H1 (cell line): ENCODE measurements around the gene ARG2. TPM values are rescaled to one million over a fixed set of nuclear protein-coding genes. Genes with fewer than 3 reads are reported as not detected.

Experiments used
- CTCF ChIA-PET: fragments of 300-600 bp; sonication (Branson Sonifier 250); formaldehyde crosslinking; loops from one replicate; lab custom pipeline; 2021; ENCODE audit not compliant: partially characterized antibody; lab: Charles Lee
- POLR2A ChIA-PET: fragments of 300-600 bp; sonication (Branson Sonifier 250); formaldehyde crosslinking; loops from one replicate; lab custom pipeline; 2021; ENCODE audit warnings: inconsistent platforms; ENCODE audit not compliant: partially characterized antibody; lab: Charles Lee
- DNase-seq, 2 experiments: peaks; one replicate each; pipeline versions ENCODE4 v3.0.0 to v3.0.0-alpha.2; 2010 to 2022; ENCODE audit warnings: low spot score in 2 of 2, low read depth in 1 of 2, mixed read lengths in 1 of 2
- FAIRE-seq: peaks from 2 replicates; lab custom pipeline; 2011; peaks lifted over from hg19 to GRCh38; lab: Jason Lieb, UNC
- H2AFZ ChIP-seq: 2 replicates; pipeline ENCODE4 v1.8.1; 2012; ENCODE audit warnings: low read length, inconsistent platforms
- H2AK5ac ChIP-seq: 2 replicates; pipeline ENCODE4 v1.6.1; 2013; ENCODE audit warnings: low read depth, low read length
- H2BK120ac ChIP-seq: replicated peaks from 2 replicates; pipeline ENCODE3; 2013; ENCODE audit warnings: low read depth, low read length, inconsistent platforms
- H2BK12ac ChIP-seq: 2 replicates; pipeline ENCODE4 v1.6.1; 2013; ENCODE audit warnings: low read depth, low read length
- H2BK15ac ChIP-seq: 2 replicates; pipeline ENCODE4 v1.6.1; 2013; ENCODE audit warnings: low read length
- H2BK20ac ChIP-seq: 2 replicates; pipeline ENCODE4 v1.6.1; 2013; ENCODE audit warnings: low read length
- H2BK5ac ChIP-seq: 2 replicates; pipeline ENCODE4 v1.6.1; 2013; ENCODE audit warnings: low read depth, low read length
- H3K14ac ChIP-seq: 2 replicates; pipeline ENCODE4 v1.6.1; 2013; ENCODE audit warnings: inconsistent platforms; ENCODE audit not compliant: insufficient read length
- H3K18ac ChIP-seq: 2 replicates; pipeline ENCODE4 v1.6.1; 2013; ENCODE audit warnings: low read length; ENCODE audit errors: extremely low read depth
- H3K23ac ChIP-seq: 2 replicates; pipeline ENCODE4 v1.6.1; 2013; ENCODE audit warnings: inconsistent platforms; ENCODE audit not compliant: insufficient read length
- H3K23me2 ChIP-seq: 2 replicates; pipeline ENCODE4 v1.6.1; 2013; ENCODE audit warnings: low read depth, low read length
- H3K27ac ChIP-seq: 2 replicates; pipeline ENCODE4 v1.6.1; 2011; ENCODE audit warnings: low read depth, low read length, inconsistent platforms
- H3K27me3 ChIP-seq, 4 experiments: replicated peaks in 1 of 4; 1 replicate in 1 of 4; 2 replicates in 3 of 4; pipeline versions ENCODE4 v1.6.1 to v1.8.1; 2011 to 2013; ENCODE audit warnings: low read length in 3 of 4, mild to moderate bottlenecking in 3 of 4, inconsistent platforms in 2 of 4, mixed read lengths in 2 of 4, moderate library complexity in 1 of 4; ENCODE audit not compliant: control insufficient read depth in 3 of 4, insufficient read depth in 3 of 4; ENCODE audit errors: extremely low read depth in 1 of 4
- H3K36me3 ChIP-seq, 4 experiments: 2 replicates each; pipeline versions ENCODE4 v1.6.1 to v1.8.1; 2011 to 2013; ENCODE audit warnings: mild to moderate bottlenecking in 4 of 4, low read length in 3 of 4, moderate library complexity in 2 of 4, control low read depth in 1 of 4, inconsistent platforms in 1 of 4; ENCODE audit not compliant: insufficient read depth in 4 of 4, control insufficient read depth in 2 of 4
- H3K4ac ChIP-seq: replicated peaks from 2 replicates; pipeline ENCODE3; 2013; ENCODE audit warnings: low read length, low read depth, mixed read lengths, inconsistent platforms; ENCODE audit not compliant: insufficient read length
- H3K4me1 ChIP-seq, 4 experiments: replicated peaks in 1 of 4; 1 replicate in 1 of 4; 2 replicates in 3 of 4; pipeline versions ENCODE4 v1.6.1 to v1.8.1; 2011 to 2013; ENCODE audit warnings: low read length in 3 of 4, inconsistent platforms in 2 of 4, mixed read lengths in 1 of 4; ENCODE audit not compliant: insufficient read depth in 4 of 4, control insufficient read depth in 3 of 4
- H3K4me2 ChIP-seq, 2 experiments: 2 replicates each; pipeline versions ENCODE4 v1.6.1 to v1.8.1; 2011 to 2013; ENCODE audit warnings: low read depth in 2 of 2, low read length in 2 of 2, control low read depth in 1 of 2, inconsistent platforms in 1 of 2, mild to moderate bottlenecking in 1 of 2; ENCODE audit not compliant: insufficient read depth in 1 of 2
- H3K4me3 ChIP-seq, 4 experiments: fragments of 200-600, 300-600 bp in 1 of 4; sonication (generic), shearing (Covaris generic), sonication (Bioruptor Twin) in 1 of 4; 2 replicates each; pipeline versions ENCODE4 v1.5.1 to v1.8.1; 2011 to 2016; ENCODE audit warnings: low read length in 4 of 4, low read depth in 3 of 4, control low read depth in 2 of 4, inconsistent platforms in 2 of 4, mild to moderate bottlenecking in 2 of 4, mixed read lengths in 1 of 4, moderate library complexity in 1 of 4; ENCODE audit not compliant: insufficient read depth in 2 of 4; ENCODE audit errors: extremely low read depth in 1 of 4
- H3K56ac ChIP-seq: replicated peaks from 2 replicates; pipeline ENCODE3; 2013; ENCODE audit warnings: low read depth, mild to moderate bottlenecking, mixed read lengths, low read length, inconsistent platforms; ENCODE audit not compliant: insufficient read length
- H3K79me1 ChIP-seq: 2 replicates; pipeline ENCODE4 v1.6.1; 2013; ENCODE audit warnings: low read depth, low read length, control low read depth
- H3K79me2 ChIP-seq, 2 experiments: 2 replicates each; pipeline versions ENCODE4 v1.6.1 to v1.8.1; 2012 to 2013; ENCODE audit warnings: low read length in 2 of 2, mild to moderate bottlenecking in 2 of 2, inconsistent platforms in 1 of 2; ENCODE audit not compliant: insufficient read depth in 2 of 2, control insufficient read depth in 1 of 2
- H3K9ac ChIP-seq, 4 experiments: replicated peaks in 1 of 4; 1 replicate in 1 of 4; 2 replicates in 3 of 4; pipeline versions ENCODE4 v1.6.1 to v1.8.1; 2011 to 2013; ENCODE audit warnings: low read depth in 3 of 4, low read length in 3 of 4, control low read depth in 2 of 4, mild to moderate bottlenecking in 2 of 4, moderate library complexity in 2 of 4, inconsistent platforms in 1 of 4; ENCODE audit errors: extremely low read depth in 1 of 4
- H3K9me3 ChIP-seq, 2 experiments: 2 replicates each; pipeline versions ENCODE4 v1.6.1 to v1.8.1; 2012 to 2013; ENCODE audit warnings: mild to moderate bottlenecking in 2 of 2, moderate library complexity in 2 of 2, control low read depth in 1 of 2, inconsistent platforms in 1 of 2, low read depth in 1 of 2, low read length in 1 of 2, mixed read lengths in 1 of 2; ENCODE audit not compliant: insufficient read depth in 2 of 2
- H4K20me1 ChIP-seq, 2 experiments: replicated peaks in 1 of 2; 2 replicates each; pipeline versions ENCODE3 to v1.8.1; 2011 to 2013; ENCODE audit warnings: inconsistent platforms in 2 of 2, low read length in 2 of 2, mild to moderate bottlenecking in 1 of 2; ENCODE audit not compliant: insufficient read depth in 2 of 2, control insufficient read depth in 1 of 2
- H4K5ac ChIP-seq: 2 replicates; pipeline ENCODE4 v1.6.1; 2013; ENCODE audit warnings: low read length, low read depth, mixed read lengths, inconsistent platforms; ENCODE audit not compliant: insufficient read length
- H4K8ac ChIP-seq: 2 replicates; pipeline ENCODE4 v1.8.0; 2013; ENCODE audit warnings: mild to moderate bottlenecking, moderate library complexity, low read length, inconsistent platforms; ENCODE audit not compliant: insufficient read depth; ENCODE audit errors: extremely low read depth
- H4K91ac ChIP-seq: replicated peaks from 2 replicates; pipeline ENCODE3; 2013; ENCODE audit warnings: low read length, mixed read lengths, inconsistent platforms; ENCODE audit not compliant: insufficient read length
- CHD2 ChIP-seq: IDR thresholded peaks from 2 replicates; pipeline ENCODE4 v1.6.1; 2012; ENCODE audit warnings: low read length, improper control_type of control experiment
- EZH2 ChIP-seq: fragments of 200-600 bp; sonication (generic); IDR thresholded peaks from 2 replicates; pipeline ENCODE4 v1.7.1; 2012; ENCODE audit warnings: low read depth, mild to moderate bottlenecking, moderate library complexity, low read length, inconsistent platforms; ENCODE audit not compliant: severe bottlenecking
- HDAC2 ChIP-seq, 2 experiments: fragments of 300-600 bp in 1 of 2; sonication (generic) in 1 of 2; IDR thresholded peaks; 2 replicates each; pipeline ENCODE4 v1.6.1; 2011 to 2012; ENCODE audit warnings: low read depth in 2 of 2, low read length in 2 of 2, mild to moderate bottlenecking in 2 of 2, moderate library complexity in 2 of 2, borderline replicate concordance in 1 of 2, inconsistent platforms in 1 of 2
- whole genome bisulfite sequencing, 2 experiments: shearing (Covaris generic) in 1 of 2; methylation state at CpG; one replicate each; pipeline versions ENCODE4 v1.1.6 to v1.1.7; 2013 to 2015; ENCODE audit warnings: low lambda C conversion rate in 2 of 2, mixed read lengths in 2 of 2, inconsistent platforms in 1 of 2, low coverage in 1 of 2, missing lambda C conversion rate in 1 of 2; ENCODE audit not compliant: insufficient replicate concordance in 2 of 2, insufficient coverage in 1 of 2, insufficient read length in 1 of 2; ENCODE audit errors: extremely low coverage in 1 of 2, missing lambda C conversion rate in 1 of 2; 5-methylcytosine and 5-hydroxymethylcytosine counted together
- polyA plus RNA-seq, 7 experiments: library from polyadenylated mRNA; depleted of rRNA in 3 of 7; stranded (reverse) in 5 of 7; unstranded in 2 of 7; fragments of >200 nt in 5 of 7; fragments of 200-250 nt in 2 of 7; gene quantifications; 1 replicate in 5 of 7; 2 replicates in 1 of 7; 4 replicates in 1 of 7; pipeline versions ENCODE4 v1.2.1 to v1.2.3, GENCODE V29; 2011 to 2013; ENCODE audit warnings: missing spikeins in 2 of 7, mixed read lengths in 2 of 7
- total RNA-seq: library from RNA; stranded (reverse); fragmentation: NEBNext Ultra II Directional; extraction: Animal tissue kit (Norgen Biotek cat#: 25700); gene quantifications from 2 replicates; pipeline ENCODE4 v1.2.1, GENCODE V29; 2021
- TF ChIP-seq, protein P1 (sequence below), 3 experiments: IDR thresholded peaks; 1 replicate in 2 of 3; 2 replicates in 1 of 3; pipeline versions ENCODE4 v1.5.1 to v1.6.1; 2011; ENCODE audit warnings: low read length in 3 of 3, mild to moderate bottlenecking in 3 of 3, inconsistent platforms in 2 of 3, low read depth in 1 of 3, moderate library complexity in 1 of 3; ENCODE audit not compliant: insufficient read depth in 1 of 3; ENCODE audit errors: control extremely low read depth in 1 of 3

The ARG2 gene
- total and polyA plus RNA-seq, 2 of the 8 experiments (the other 6 are each of a cell fraction or from before 2014, with no cell fraction given): 49.9 to 59.1 TPM

DNA sequence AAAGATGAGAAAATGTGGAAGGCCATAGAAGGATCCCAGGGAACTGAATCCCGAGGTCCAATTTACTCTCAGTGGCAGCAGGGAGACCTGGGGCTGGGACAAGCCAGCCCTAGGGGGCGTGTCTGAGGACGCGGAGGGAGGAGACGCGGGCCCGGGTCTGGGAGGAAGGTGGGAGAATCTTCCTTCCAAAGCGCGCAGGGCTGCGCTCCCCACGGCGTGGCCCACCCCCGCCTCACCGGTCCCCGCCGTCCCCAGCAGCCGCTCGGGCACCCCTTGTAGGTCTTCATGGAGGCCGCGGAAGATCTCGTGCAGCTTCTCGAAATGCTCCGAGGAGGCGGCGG is 54.4 kb downstream of the ARG2 start:
- no peak overlapping the region for H2BK120ac ChIP-seq
- H3K36me3 ChIP-seq: peaks cover 5 to 24% (median 10%) of the 10 kb centered on the region in 4 experiments
- no peak for FAIRE-seq
- peak overlapping the region; percentile 77 for H3K56ac ChIP-seq
- H3K14ac ChIP-seq: no peak overlapping the region
- peak overlapping the region; percentile 72 to 99 (median 95) for H3K9ac ChIP-seq
- TF ChIP-seq, protein P1, sequence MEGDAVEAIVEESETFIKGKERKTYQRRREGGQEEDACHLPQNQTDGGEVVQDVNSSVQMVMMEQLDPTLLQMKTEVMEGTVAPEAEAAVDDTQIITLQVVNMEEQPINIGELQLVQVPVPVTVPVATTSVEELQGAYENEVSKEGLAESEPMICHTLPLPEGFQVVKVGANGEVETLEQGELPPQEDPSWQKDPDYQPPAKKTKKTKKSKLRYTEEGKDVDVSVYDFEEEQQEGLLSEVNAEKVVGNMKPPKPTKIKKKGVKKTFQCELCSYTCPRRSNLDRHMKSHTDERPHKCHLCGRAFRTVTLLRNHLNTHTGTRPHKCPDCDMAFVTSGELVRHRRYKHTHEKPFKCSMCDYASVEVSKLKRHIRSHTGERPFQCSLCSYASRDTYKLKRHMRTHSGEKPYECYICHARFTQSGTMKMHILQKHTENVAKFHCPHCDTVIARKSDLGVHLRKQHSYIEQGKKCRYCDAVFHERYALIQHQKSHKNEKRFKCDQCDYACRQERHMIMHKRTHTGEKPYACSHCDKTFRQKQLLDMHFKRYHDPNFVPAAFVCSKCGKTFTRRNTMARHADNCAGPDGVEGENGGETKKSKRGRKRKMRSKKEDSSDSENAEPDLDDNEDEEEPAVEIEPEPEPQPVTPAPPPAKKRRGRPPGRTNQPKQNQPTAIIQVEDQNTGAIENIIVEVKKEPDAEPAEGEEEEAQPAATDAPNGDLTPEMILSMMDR (IDR thresholded peaks at IDR 0.05; ENCODE audit: control extremely low read depth in 1 of 3, insufficient read depth in 1 of 3, low read depth in 1 of 3, low read length in 3 of 3): peak in 1 of 3 experiments; percentile 27; a peak in 1 of 4 replicates
- TF ChIP-seq EZH2: no peak
- TF ChIP-seq CHD2: no peak
- TF ChIP-seq HDAC2 (IDR thresholded peaks at IDR 0.05; ENCODE audit: borderline replicate concordance in 1 of 2, low read depth in 2 of 2, low read length in 2 of 2): 0 out of 4 replicates have a peak, but pooled peaks of 1 of the 2 experiments have one; percentile 25
- peak overlapping the region; percentile 99; the same call in 1 of the 2 replicates for H3K27ac ChIP-seq
- H3K4ac ChIP-seq: no peak overlapping the region
- no peaks in the 10 kb centered on the region for H3K9me3 ChIP-seq
- peaks cover 3 to 43% of the 10 kb centered on the region in 2 experiments; a peak in 3 of 4 replicates for H3K79me2 ChIP-seq
- no peaks in the 10 kb centered on the region; a peak in 2 of 7 replicates for H3K4me1 ChIP-seq
- H4K20me1 ChIP-seq: peaks cover 10 to 12% of the 10 kb centered on the region in 2 experiments
- no peaks in the 10 kb centered on the region; the same call in 1 of the 2 replicates for H3K23me2 ChIP-seq
- no peak overlapping the region for H2BK12ac ChIP-seq
- H3K27me3 ChIP-seq: no peaks in the 10 kb centered on the region
- H2BK20ac ChIP-seq: no peak overlapping the region
- POLR2A ChIA-PET: interaction anchor here (0.8 to 3.9 kb wide), 4 partner anchors 13 to 54 kb away, joined by 3 to 21 read pairs (median 12); partner anchors contain the start of genes ARG2 and RDH11
- no peak overlapping the region for H2AK5ac ChIP-seq
- no peak overlapping the region for H4K91ac ChIP-seq
- H2BK5ac ChIP-seq: no peak overlapping the region
- H4K8ac ChIP-seq: peak overlapping the region; percentile 100
- H3K79me1 ChIP-seq: peaks cover 2% of the 10 kb centered on the region; the same call in 1 of the 2 replicates
- no peak overlapping the region for H2BK15ac ChIP-seq
- H3K4me2 ChIP-seq: peak overlapping the region; percentile 67 to 74
- 0% methylated on average over 18 of the region's 25 CpGs; no CpG with 5 or more reads in 1 of the 2 experiments for WGBS, 2 experiments
- no peak overlapping the region for H3K18ac ChIP-seq
- peak overlapping the region; percentile 73; the same call in 1 of the 2 replicates for H2AFZ ChIP-seq
- DNase-seq: peak in 1 of 2 experiments; percentile 85
- CTCF ChIA-PET: interaction anchor here (0.7 to 1.6 kb wide), 10 partner anchors 10 to 258 kb away, joined by 3 to 6 read pairs (median 3); no protein-coding TSS in a partner anchor
- H3K23ac ChIP-seq: no peak overlapping the region
- H3K4me3 ChIP-seq: peak overlapping the region; percentile 77 to 96 (median 80)
- peak overlapping the region; percentile 41 for H4K5ac ChIP-seq
